Mucosa of gallbladder (tissue), 1 donor: ENCODE data around the gene VEPH1. TPM values are rescaled to one million over a fixed set of nuclear protein-coding genes. Genes with fewer than 3 reads are reported as not detected.

Source experiments
- DNase-seq: peaks from one replicate; pipeline ENCODE4 v3.0.0-alpha.2; 2020; ENCODE audit warnings: low spot score
- total RNA-seq: library from RNA; stranded (reverse); gene quantifications from one replicate; pipeline ENCODE4 v1.2.1, GENCODE V29; 2021
- donor health status: DM: no; HTN: no; CAD: no.

Gene VEPH1
- total RNA-seq, 1 donor from 2014 or later, result 3.1 TPM

GRCh38 chr3:157388976-157389375 is 114.2 kb downstream of the VEPH1 start:
- no peak for DNase-seq

GRCh38 chr3:157387708-157388435 is 115.3 kb downstream of the VEPH1 start:
- DNase-seq, result no peak

- no peak for DNase-seq
Measured at GRCh38 chr3:157384491-157384890, 118.7 kb downstream of the VEPH1 start.

- DNase-seq, result no peak
Measured at GRCh38 chr3:157384031-157384430, 119.2 kb downstream of the VEPH1 start.

GRCh38 chr3:157381606-157382005 is 121.6 kb downstream of the VEPH1 start:
- DNase-seq, result no peak

- no peak for DNase-seq
Measured at GRCh38 chr3:157379525-157380140, 123.6 kb downstream of the VEPH1 start.

- no peak for DNase-seq
Measured at GRCh38 chr3:157376603-157377300, 126.5 kb downstream of the VEPH1 start.

GRCh38 chr3:157375342-157375986 is 127.8 kb downstream of the VEPH1 start:
- no peak for DNase-seq

- no peak for DNase-seq
Measured at GRCh38 chr3:157374933-157375332, 128.3 kb downstream of the VEPH1 start.

- no peak for DNase-seq
Measured at GRCh38 chr3:157373783-157374182, 129.4 kb downstream of the VEPH1 start.

GRCh38 chr3:157370867-157371266 is 132.3 kb downstream of the VEPH1 start:
- no peak for DNase-seq

GRCh38 chr3:157369727-157370421 is 133.3 kb downstream of the VEPH1 start:
- no peak for DNase-seq

GRCh38 chr3:157368171-157368570 is 135.0 kb downstream of the VEPH1 start:
- DNase-seq, result no peak

GRCh38 chr3:157363393-157363792 is 139.8 kb downstream of the VEPH1 start:
- DNase-seq, result no peak

- DNase-seq, result no peak
Measured at GRCh38 chr3:157362348-157362747, 140.9 kb downstream of the VEPH1 start.

GRCh38 chr3:157360044-157360443 is 143.2 kb downstream of the VEPH1 start:
- DNase-seq, result no peak

GRCh38 chr3:157356541-157356940 is 146.7 kb downstream of the VEPH1 start:
- DNase-seq, result no peak

- DNase-seq, result no peak
Measured at GRCh38 chr3:157355276-157355675, 147.9 kb downstream of the VEPH1 start.

- no peak for DNase-seq
Measured at GRCh38 chr3:157354722-157355121, 148.5 kb downstream of the VEPH1 start.

- no peak for DNase-seq
Measured at GRCh38 chr3:157354254-157354653, 149.0 kb downstream of the VEPH1 start.

GRCh38 chr3:157353652-157354051 is 149.6 kb downstream of the VEPH1 start:
- no peak for DNase-seq

GRCh38 chr3:157351981-157352380 is 151.2 kb downstream of the VEPH1 start:
- no peak for DNase-seq
